Natural killer cell (primary cell): ENCODE data around the gene FOSB. TPM values are rescaled to one million over a fixed set of nuclear protein-coding genes. Genes with fewer than 3 reads are reported as not detected.

ENCODE experiments used
- ATAC-seq, 3 donors: fragments of 150-1000 bp in 2 of 3; fragments of 200-7000 bp in 1 of 3; cut with Tn5 transposase; 1 replicate in 1 of 3; 2 replicates in 2 of 3; pipeline ENCODE4 v1.10.0; 2021; ENCODE audit warnings: mild to moderate bottlenecking in 2 of 3, moderate library complexity in 2 of 3
- DNase-seq, 2 donors: peaks; one replicate each; pipeline versions ENCODE4 v3.0.0 to v3.0.0-alpha.2; 2013 to 2021; ENCODE audit warnings: mixed read lengths in 1 of 2
- H3K27ac ChIP-seq: one replicate; pipeline ENCODE4 v1.5.1; 2013; ENCODE audit warnings: mild to moderate bottlenecking, low read length
- H3K27me3 ChIP-seq: one replicate; pipeline ENCODE4 v1.6.1; 2013; ENCODE audit warnings: low read length; ENCODE audit not compliant: control insufficient read depth, insufficient read depth
- H3K36me3 ChIP-seq: one replicate; pipeline ENCODE4 v1.6.1; 2013; ENCODE audit warnings: low read length; ENCODE audit not compliant: control insufficient read depth, insufficient read depth
- H3K4me1 ChIP-seq: one replicate; pipeline ENCODE4 v1.6.1; 2013; ENCODE audit warnings: low read length; ENCODE audit not compliant: control insufficient read depth, insufficient read depth
- H3K4me3 ChIP-seq: one replicate; pipeline ENCODE4 v1.5.1; 2013; ENCODE audit warnings: low read length
- H3K9me3 ChIP-seq: one replicate; pipeline ENCODE4 v1.6.1; 2013; ENCODE audit warnings: low read length; ENCODE audit not compliant: control insufficient read depth, insufficient read depth
- H3K27ac Mint-ChIP-seq, 2 donors: one replicate each; pipeline ENCODE4 v1.8.0; 2022; ENCODE audit warnings: mild to moderate bottlenecking in 2 of 2, mixed read lengths in 2 of 2, moderate library complexity in 1 of 2
- H3K27me3 Mint-ChIP-seq, 2 donors: one replicate each; pipeline ENCODE4 v1.8.0; 2022; ENCODE audit warnings: low read depth in 2 of 2, mixed read lengths in 2 of 2
- H3K36me3 Mint-ChIP-seq: one replicate; pipeline ENCODE4 v1.8.0; 2022; ENCODE audit warnings: mixed read lengths
- H3K4me1 Mint-ChIP-seq, 2 donors: one replicate each; pipeline ENCODE4 v1.8.0; 2022; ENCODE audit warnings: mixed read lengths in 2 of 2
- H3K4me3 Mint-ChIP-seq: one replicate; pipeline ENCODE4 v1.8.0; 2022; ENCODE audit warnings: mild to moderate bottlenecking, moderate library complexity, mixed read lengths
- H3K9me3 Mint-ChIP-seq, 2 donors: one replicate each; pipeline ENCODE4 v1.8.0; 2022; ENCODE audit warnings: mixed read lengths in 2 of 2
- WGBS: methylation state at CpG from one replicate; pipeline ENCODE4 v1.1.7; 2013; ENCODE audit warnings: missing lambda C conversion rate; ENCODE audit not compliant: insufficient coverage; 5-methylcytosine and 5-hydroxymethylcytosine counted together
- intact Hi-C: fragments of 100-400 bp; cut with micrococcal nuclease; formaldehyde crosslinking; loops from one replicate; pipeline ENCODE4 v1.14.2; 2022
- total RNA-seq, 4 donors: library from RNA; stranded (reverse); fragments of 120-200 nt in 1 of 4; gene quantifications; one replicate each; pipeline versions ENCODE4 v1.2.3 to v1.2.4, GENCODE V29; 2013 to 2022
- TF ChIP-seq, protein P1 (sequence below): fragments of 200-600 bp; IDR thresholded peaks from one replicate; pipeline ENCODE4 v1.8.0; 2022; ENCODE audit warnings: antibody characterized with exemption

FOSB gene
- total RNA-seq, 3 donors from 2014 or later (not counting 1 experiment from before 2014, with no cell fraction given) = 784 to 1,837 (median 1,121) TPM

GRCh38 chr19:45515807-45516401, 48.1 kb downstream of the FOSB start:
- H3K4me1 Mint-ChIP-seq = peaks cover 32 to 61% of the 10 kb centered on the region in 2 donors
- 61% methylated on average over 9 of the region's 9 CpGs for WGBS
- Histone ChIP-seq H3K36me3 (peaks cover 35% of the 10 kb centered on the region), H3K9me3 (no peaks in the 10 kb centered on the region), H3K4me1 (peaks cover 52% of the 10 kb centered on the region), H3K27ac (peak overlapping the region; percentile 81), H3K4me3 (no peak overlapping the region), H3K27me3 (no peaks in the 10 kb centered on the region)
- DNase-seq = no peak
- no peaks in the 10 kb centered on the region for H3K27me3 Mint-ChIP-seq
- no peaks in the 10 kb centered on the region for H3K36me3 Mint-ChIP-seq
- peak overlapping the region; percentile 81 to 89 for H3K27ac Mint-ChIP-seq
- TF ChIP-seq, protein P1, sequence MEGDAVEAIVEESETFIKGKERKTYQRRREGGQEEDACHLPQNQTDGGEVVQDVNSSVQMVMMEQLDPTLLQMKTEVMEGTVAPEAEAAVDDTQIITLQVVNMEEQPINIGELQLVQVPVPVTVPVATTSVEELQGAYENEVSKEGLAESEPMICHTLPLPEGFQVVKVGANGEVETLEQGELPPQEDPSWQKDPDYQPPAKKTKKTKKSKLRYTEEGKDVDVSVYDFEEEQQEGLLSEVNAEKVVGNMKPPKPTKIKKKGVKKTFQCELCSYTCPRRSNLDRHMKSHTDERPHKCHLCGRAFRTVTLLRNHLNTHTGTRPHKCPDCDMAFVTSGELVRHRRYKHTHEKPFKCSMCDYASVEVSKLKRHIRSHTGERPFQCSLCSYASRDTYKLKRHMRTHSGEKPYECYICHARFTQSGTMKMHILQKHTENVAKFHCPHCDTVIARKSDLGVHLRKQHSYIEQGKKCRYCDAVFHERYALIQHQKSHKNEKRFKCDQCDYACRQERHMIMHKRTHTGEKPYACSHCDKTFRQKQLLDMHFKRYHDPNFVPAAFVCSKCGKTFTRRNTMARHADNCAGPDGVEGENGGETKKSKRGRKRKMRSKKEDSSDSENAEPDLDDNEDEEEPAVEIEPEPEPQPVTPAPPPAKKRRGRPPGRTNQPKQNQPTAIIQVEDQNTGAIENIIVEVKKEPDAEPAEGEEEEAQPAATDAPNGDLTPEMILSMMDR = no peak
- H3K9me3 Mint-ChIP-seq = no peaks in the 10 kb centered on the region
- intact Hi-C loops = no loop called here
- no peak for ATAC-seq
- H3K4me3 Mint-ChIP-seq = peak overlapping the region; percentile 50

DNA sequence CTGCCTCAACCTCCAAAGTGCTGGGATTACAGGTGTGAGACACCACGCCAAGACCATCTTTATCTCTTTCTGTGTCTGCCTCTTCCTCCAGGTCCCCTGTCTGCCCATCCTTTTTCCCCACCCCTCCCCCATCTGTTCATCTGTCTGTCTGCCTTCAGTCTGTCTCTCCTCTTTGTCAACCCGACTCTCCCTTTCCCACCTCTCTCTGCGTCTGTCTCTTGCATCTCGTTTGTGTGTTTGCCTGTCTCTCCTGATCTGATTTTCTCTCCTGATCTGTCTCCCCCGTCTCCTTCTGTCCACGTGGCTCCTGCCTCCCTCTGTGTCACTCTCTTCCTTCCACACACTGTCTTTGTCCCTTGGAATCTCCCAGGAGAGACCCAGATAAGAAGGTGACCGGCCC, 49.4 kb downstream of the FOSB start:
- Mint-ChIP-seq H3K4me3 (no peak overlapping the region), H3K27ac (peak overlapping the region; percentile 68 to 81), H3K9me3 (no peaks in the 10 kb centered on the region), H3K36me3 (no peaks in the 10 kb centered on the region), H3K27me3 (no peaks in the 10 kb centered on the region), H3K4me1 (peaks cover 23 to 51% of the 10 kb centered on the region in 2 donors)
- intact Hi-C loops = no loop called here
- WGBS = 87% methylated on average over 7 of the region's 7 CpGs
- Histone ChIP-seq H3K27ac (no peak overlapping the region), H3K4me1 (peaks cover 42% of the 10 kb centered on the region), H3K27me3 (no peaks in the 10 kb centered on the region), H3K4me3 (no peak overlapping the region), H3K9me3 (no peaks in the 10 kb centered on the region), H3K36me3 (peaks cover 46% of the 10 kb centered on the region)
- DNase-seq (no peak), ATAC-seq (no peak)
- TF ChIP-seq, protein P1 = no peak

- H3K27ac Mint-ChIP-seq = peak overlapping the region; percentile 68 to 81
- TF ChIP-seq, protein P1 = no peak
- no peaks in the 10 kb centered on the region for H3K27me3 Mint-ChIP-seq
- peaks cover 51% of the 10 kb centered on the region for H3K36me3 ChIP-seq
- 92% methylated on average over 46 of the region's 50 CpGs for WGBS
- no peaks in the 10 kb centered on the region for H3K27me3 ChIP-seq
- H3K4me1 ChIP-seq = peaks cover 44% of the 10 kb centered on the region
- peaks cover 21 to 46% of the 10 kb centered on the region in 2 donors for H3K4me1 Mint-ChIP-seq
- no peak overlapping the region for H3K4me3 ChIP-seq
- intact Hi-C loops = no loop called here
- H3K9me3 ChIP-seq = no peaks in the 10 kb centered on the region
- H3K27ac ChIP-seq = no peak overlapping the region
- no peak for ATAC-seq
- H3K36me3 Mint-ChIP-seq = no peaks in the 10 kb centered on the region
- DNase-seq = no peak
- no peak overlapping the region for H3K4me3 Mint-ChIP-seq
- no peaks in the 10 kb centered on the region for H3K9me3 Mint-ChIP-seq
These were observed 50.1 kb downstream of the FOSB start for GRCh38 chr19:45517641-45518468.
